GM19240 (cell line): ENCODE results near the gene WWP2.

ENCODE experiments used
- DNase-seq: peaks from one replicate; pipeline ENCODE4 v3.0.0; 2011; ENCODE audit warnings: low spot score; ENCODE audit not compliant: insufficient read length

The WWP2 gene

GRCh38 chr16:69889295-69889964 is 127.3 kb downstream of the WWP2 start:
- no peak for DNase-seq

- no peak for DNase-seq
Measured at GRCh38 chr16:69890114-69890891, 128.2 kb downstream of the WWP2 start.

GRCh38 chr16:69890892-69891282 is 128.8 kb downstream of the WWP2 start:
- no peak for DNase-seq

GRCh38 chr16:69892378-69892777 is 130.2 kb downstream of the WWP2 start:
- DNase-seq, result no peak

GRCh38 chr16:69893106-69893505 is 131.0 kb downstream of the WWP2 start:
- DNase-seq, result no peak

- DNase-seq, result no peak
Measured at GRCh38 chr16:69894676-69895075, 132.5 kb downstream of the WWP2 start.

- DNase-seq, result no peak
Measured at GRCh38 chr16:69903865-69904415, 141.8 kb downstream of the WWP2 start.

- DNase-seq, result no peak
Measured at GRCh38 chr16:69904495-69905170, 142.5 kb downstream of the WWP2 start.

- DNase-seq, result no peak
Measured at GRCh38 chr16:69905171-69905555, 143.0 kb downstream of the WWP2 start.

- no peak for DNase-seq
Measured at GRCh38 chr16:69906838-69907401, 144.8 kb downstream of the WWP2 start.

- no peak for DNase-seq
Measured at GRCh38 chr16:69909043-69909442, 146.9 kb downstream of the WWP2 start.

GRCh38 chr16:69909760-69910159 is 147.6 kb downstream of the WWP2 start:
- no peak for DNase-seq

GRCh38 chr16:69910964-69911363 is 148.8 kb downstream of the WWP2 start:
- no peak for DNase-seq

GRCh38 chr16:69916462-69916861 is 154.3 kb downstream of the WWP2 start:
- DNase-seq, result no peak

- DNase-seq, result no peak
Measured at GRCh38 chr16:69917311-69917710, 155.2 kb downstream of the WWP2 start.

- no peak for DNase-seq
Measured at GRCh38 chr16:69917739-69918138, 155.6 kb downstream of the WWP2 start.

GRCh38 chr16:69918241-69918640 is 156.1 kb downstream of the WWP2 start:
- no peak for DNase-seq

- DNase-seq, result no peak
Measured at GRCh38 chr16:69921127-69921526, 159.0 kb downstream of the WWP2 start.

- DNase-seq, result no peak
Measured at GRCh38 chr16:69922200-69922599, 160.1 kb downstream of the WWP2 start.

GRCh38 chr16:69924041-69924775 is 162.1 kb downstream of the WWP2 start:
- DNase-seq, result no peak

- no peak for DNase-seq
Measured at GRCh38 chr16:69924777-69925191, 162.7 kb downstream of the WWP2 start.
